T-helper 22 cell (primary cell): ENCODE results near the gene TPSG1.
"Not testable (repeated sequence)": the region's sequence is repeated elsewhere in the genome, so short reads cannot be mapped to it uniquely, and the experiment has no call there.

Experiments used
- DNase-seq: peaks from one replicate; pipeline ENCODE4 v3.0.0-alpha.2; 2020; ENCODE audit warnings: low read depth

TPSG1 gene

DNA sequence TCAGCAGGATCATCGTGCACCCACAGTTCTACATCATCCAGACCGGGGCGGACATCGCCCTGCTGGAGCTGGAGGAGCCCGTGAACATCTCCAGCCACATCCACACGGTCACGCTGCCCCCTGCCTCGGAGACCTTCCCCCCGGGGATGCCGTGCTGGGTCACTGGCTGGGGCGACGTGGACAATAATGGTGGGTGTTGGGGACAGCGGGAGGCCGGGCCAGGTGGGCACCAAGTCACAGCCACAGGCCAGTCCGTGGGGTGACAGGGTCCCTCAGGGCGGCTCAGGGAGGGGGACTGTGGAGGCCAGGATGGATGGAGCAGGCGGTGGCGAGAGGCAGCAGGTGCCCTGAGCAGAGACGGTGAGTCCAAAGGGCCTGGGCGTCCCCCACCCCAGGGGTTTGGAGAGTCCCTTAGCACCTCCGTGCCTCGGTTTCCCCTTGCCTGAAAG lies 31.8 kb upstream of the TPSG1 start:
- no peak for DNase-seq

DNA sequence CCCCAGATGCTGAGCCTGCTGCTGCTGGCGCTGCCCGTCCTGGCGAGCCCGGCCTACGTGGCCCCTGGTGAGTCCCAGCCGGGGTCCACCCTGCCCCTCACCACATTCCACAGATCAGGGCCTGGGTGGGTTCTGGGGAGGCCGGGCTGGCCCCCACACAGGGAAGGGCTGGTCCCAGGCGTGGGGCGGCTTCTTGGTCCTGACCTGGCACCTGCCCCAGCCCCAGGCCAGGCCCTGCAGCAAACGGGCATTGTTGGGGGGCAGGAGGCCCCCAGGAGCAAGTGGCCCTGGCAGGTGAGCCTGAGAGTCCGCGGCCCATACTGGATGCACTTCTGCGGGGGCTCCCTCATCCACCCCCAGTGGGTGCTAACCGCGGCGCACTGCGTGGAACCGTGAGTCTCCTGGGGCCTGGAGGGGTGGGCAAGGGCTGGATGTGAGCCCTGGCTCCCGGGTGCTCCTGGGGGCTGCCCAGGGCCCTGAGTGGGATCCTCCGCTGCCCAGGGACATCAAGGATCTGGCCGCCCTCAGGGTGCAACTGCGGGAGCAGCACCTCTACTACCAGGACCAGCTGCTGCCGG lies 31.3 kb upstream of the TPSG1 start:
- not testable (repeated sequence) for DNase-seq

DNA sequence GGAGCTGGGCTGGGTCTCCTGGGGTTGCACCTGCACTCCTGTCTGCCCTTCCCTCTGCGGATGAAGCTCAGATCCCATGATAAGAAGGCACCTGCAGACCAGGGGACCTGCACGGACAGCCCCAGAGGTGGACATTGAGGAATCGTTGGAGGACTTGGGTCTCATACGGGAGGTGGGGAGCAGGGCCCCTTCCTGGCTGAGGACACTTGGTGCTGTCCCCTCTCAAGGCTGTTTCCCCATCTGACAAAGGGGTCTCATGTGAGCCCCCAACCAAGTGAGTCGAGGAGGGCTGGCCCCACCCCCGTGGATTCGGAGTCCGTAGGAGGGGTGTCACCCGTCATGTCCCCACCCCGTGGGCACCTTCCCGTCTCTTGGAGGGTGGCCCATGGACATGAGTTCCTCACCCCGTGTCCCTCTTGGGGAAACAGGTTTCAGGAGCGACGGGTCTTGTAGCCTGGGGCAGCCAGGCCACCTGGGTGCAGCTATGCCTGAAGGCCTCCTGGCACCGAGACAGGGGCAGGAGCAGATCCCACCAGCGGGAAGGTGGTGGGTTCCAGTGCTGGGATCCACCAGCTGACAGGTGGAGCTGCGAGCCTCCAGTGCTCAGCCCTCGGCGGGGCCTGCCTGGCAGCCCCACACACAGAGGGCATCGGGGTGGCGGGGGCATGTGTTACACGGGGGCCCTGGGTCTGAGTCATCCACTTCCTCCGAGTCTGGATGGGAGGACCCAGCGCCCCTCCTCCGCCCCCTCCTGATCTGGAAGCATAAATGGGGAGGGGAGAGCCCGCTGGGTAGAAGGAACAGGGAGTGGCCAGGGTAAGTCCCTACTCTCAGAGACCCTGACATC lies 30.4 kb upstream of the TPSG1 start, which contains the start of gene TPSD1:
Gene TPSD1 (plus strand): TSS at position 794 of the 847 bp plus-strand sequence. CDS start 212 bp downstream, outside the sequence.
- not testable (repeated sequence) for DNase-seq

DNA sequence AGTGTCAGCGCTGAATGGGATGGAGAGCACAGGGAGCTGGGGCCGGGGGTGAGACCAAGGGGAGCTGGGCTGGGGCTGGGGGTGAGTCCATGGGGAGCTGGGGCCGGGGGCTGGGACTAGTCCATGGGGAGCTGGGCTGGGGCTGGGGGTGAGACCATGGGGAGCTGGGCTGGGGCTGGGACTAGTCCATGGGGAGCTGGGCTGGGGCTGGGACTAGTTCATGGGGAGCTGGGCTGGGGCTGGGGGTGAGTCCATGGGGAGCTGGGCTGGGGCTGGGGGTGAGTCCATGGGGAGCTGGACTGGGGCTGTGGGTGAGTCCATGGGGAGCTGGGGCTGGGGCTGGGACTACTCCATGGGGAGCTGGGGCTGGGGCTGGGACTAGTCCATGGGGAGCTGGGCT lies 29.8 kb upstream of the TPSG1 start:
- DNase-seq: not testable (repeated sequence)

DNA sequence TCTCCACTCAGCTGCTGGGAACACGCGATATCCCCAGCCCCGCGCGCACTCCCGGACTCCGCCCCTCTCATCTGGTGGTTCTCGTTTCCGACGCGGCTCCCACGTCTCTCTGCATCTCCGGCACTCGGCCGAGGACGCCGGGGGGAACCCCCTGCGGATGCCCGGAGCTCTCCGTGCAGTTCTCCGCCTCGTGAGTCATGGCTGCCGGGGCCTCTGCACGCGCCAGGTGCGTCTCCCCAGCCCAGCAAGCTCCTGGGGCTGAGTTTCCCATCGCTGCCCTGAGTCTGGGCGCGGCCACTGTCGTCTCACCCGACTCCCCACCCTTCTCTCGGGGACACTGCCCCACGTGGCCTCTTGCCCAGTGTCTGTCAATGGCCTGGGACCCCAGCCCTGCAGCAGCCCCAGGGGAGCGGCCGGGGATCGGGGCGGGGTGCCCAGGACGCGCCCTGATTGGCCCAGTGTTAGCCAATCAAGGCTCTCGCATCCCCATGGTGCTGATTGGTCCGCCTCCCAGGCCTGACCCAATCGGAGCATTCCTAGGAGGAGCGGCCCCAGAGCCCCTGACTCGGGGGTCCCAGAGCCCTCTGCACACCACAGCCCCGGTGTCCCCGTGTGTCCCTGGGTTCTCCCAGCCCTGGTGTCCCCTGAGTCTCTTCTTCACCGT lies 28.8 kb upstream of the TPSG1 start:
- DNase-seq: not testable (repeated sequence)

DNA sequence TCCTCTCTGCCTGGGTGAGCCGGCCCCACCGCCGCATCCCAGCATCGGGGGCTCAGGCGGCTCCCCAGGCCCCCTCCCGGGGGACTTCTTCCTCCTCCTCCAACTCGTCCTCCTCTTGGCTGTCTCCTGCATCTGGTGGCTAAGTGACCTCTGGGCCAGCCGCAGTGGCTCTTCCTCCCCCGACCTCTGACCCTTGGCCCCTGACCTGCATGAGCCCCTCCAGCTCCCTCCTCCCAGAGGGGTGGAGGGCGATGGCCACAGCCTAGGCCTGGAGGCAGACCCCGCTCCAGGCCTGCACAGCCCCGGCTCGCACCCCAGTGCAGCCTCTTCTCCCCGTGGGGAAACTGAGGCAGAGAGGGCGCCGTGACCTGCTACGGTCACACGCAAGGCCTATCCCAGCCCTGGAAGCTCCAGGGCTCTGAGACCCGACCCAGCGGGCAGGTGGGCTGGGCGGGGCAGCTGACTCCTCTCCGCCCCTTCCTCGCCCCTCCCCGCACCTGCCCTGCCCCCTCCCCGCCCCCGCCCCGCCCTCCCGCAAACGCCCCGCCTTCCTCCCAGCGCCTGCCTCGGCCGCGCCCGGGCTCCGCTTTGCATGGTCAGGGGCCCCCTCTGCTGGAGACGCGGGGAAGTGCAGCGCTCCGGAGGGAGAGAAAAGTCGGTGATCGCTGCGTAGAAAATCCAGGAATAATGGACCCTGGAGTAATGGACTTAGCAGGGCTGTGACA lies 24.1 kb upstream of the TPSG1 start:
- not testable (repeated sequence) for DNase-seq

DNA sequence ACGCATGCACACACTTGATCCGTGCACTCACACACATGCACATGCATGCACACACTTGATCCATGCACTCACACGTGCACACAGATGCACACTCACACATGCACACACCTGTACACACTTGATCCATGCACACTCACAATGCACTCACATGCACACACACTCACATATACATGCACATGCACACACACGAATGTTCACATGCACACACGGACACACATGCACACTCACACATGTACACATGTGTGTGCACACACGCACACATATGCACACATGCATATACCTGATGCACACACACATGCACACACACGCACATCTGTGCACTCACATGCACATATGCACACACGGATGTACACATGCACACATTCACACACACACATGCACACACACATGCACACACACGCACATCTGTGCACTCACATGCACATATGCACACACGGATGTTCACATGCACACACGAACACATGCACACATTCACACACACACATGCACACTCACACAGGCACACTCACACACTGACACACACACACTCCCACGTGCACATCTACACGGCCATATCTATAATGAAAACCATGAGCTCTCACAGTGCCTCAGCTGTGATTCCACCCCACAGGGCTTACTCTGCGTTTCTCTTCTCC lies 23.0 kb upstream of the TPSG1 start:
- DNase-seq: not testable (repeated sequence)

DNA sequence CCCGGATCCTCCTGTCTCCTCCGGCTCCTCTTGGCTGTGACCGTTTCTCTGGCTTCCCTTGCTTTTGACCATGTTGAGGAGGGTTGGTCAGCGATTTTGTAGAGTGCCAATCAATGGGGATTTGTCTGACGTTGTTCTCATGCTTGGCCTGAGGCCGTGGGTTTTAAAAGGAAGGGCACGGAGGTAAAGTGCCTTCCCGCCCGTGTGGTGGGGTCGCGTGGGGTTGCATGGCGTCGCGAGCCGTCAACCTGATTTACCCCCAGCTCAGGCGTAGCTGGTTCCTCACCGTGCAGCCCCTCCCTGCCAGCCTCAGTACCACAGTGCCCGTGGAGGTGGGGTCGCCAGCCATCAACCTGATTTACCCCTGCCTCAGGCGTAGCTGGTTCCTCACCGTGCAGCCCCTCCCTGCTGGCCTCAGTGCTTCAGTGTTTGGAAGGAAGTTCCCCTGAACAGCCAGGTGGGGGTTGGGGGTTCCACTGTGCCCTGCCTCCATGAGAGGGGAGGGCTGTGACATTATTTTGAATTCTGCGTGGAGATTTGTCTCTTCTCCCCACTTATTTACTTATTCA lies 20.5 kb upstream of the TPSG1 start:
- DNase-seq: no peak

DNA sequence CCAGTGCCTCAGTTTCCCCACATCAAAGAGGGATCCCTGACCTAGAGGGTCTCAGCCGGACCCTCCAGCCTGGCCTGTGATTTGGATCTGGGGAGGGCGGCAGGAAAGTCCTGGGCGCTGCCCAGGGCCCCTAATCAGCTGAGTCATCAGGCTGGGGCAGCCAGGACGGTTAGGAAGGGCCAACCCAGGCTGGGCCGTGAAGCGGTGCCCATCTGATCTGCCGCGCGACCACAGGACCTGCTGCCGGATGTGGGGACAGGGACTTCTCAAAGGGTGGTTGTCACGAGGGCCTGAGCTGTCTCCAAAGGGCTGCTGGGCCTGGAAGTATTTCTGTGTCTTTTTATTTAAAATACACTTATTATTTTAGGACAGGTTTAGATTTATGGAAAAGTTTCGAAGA lies 19.8 kb upstream of the TPSG1 start:
- no peak for DNase-seq

DNA sequence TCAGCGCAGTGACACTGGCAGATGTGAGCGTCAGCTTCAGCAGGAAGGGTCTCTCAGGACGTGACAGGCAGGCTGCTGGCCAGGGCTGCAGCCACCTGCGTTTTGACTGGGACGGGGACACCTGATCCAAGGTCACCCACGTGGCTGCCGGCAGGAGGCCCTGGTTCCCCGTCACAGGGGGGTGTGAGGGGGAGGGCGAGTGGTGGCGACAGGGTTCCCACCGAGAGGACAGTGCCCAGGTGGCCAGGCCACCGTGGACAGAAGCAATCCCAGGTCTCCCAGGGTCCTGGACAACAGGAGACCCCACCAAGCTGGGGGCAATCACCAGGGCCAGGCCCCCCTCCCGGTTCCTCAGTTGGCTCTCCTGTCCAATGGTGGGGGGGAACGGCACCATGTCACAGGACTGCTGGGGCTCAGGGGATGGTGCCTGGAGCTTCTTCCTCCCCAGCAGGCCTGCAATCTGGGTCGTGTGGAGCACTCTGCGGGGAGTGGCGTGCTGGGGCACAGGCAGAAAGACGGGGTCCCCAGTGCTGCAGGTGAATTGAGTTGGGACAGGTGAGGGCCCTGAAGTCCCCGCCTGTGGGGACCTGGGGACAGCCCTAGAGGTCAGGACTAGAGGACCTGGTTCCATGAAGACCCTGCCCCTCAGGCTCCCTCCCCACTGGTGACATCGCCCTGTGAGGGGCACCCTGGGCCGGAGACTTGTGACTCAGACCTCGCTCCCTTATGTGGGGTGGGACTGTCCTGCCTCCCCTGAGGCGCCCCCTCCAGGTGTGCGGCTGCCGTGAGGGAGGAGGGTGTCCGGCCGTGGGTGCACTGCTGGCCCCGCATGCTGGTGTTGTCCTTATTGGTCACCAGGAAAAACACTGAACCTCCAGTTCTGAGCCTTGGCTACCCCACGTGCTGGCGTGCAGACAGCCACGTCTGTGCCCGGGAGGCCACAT lies 19.1 kb upstream of the TPSG1 start:
- not testable (repeated sequence) for DNase-seq

DNA sequence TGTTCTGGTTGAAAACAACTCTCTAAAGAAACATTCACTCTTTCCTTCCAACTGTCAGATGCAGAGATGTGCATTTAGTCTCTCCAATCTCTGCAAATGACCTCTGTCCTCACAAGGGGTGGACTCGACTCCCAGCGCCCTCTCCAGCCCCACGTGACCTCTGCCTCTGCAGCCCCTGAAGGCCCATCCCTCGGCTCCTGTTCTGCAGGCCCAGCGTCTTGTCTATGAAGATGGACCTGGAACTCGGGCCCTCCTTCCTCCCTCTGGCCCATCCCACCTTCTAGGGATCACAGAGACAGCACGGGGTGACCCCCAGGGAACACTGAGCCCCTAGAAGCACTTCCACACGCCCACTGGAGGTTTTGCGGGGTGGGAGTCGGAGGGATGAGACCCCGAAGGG lies 18.3 kb upstream of the TPSG1 start:
- DNase-seq: not testable (repeated sequence)

DNA sequence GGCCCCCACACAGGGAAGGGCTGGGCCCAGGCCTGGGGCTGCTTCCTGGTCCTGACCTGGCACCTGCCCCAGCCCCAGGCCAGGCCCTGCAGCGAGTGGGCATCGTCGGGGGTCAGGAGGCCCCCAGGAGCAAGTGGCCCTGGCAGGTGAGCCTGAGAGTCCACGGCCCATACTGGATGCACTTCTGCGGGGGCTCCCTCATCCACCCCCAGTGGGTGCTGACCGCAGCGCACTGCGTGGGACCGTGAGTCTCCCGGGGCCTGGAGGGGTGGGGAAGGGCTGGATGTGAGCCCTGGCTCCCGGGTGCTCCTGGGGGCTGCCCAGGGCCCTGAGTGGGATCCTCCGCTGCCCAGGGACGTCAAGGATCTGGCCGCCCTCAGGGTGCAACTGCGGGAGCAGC lies 16.0 kb upstream of the TPSG1 start:
- not testable (repeated sequence) for DNase-seq

DNA sequence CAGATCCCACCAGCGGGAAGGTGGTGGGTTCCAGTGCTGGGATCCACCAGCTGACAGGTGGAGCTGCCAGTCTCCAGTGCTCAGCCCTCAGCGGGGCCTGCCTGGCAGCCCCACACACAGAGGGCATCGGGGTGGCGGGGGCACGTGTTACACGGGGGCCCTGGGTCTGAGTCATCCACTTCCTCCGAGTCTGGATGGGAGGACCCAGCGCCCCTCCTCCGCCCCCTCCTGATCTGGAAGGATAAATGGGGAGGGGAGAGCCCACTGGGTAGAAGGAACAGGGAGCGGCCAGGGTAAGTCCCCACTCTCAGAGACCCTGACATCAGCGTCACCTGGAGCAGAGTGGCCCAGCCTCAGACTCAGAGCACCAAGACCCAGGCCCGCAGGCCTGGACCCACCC lies 15.4 kb upstream of the TPSG1 start, which contains the start of gene TPSAB1:
Gene TPSAB1 (plus strand): TSS at position 270 of the 400 bp plus-strand sequence. CDS start 234 bp downstream, outside the sequence.
- DNase-seq: not testable (repeated sequence)

DNA sequence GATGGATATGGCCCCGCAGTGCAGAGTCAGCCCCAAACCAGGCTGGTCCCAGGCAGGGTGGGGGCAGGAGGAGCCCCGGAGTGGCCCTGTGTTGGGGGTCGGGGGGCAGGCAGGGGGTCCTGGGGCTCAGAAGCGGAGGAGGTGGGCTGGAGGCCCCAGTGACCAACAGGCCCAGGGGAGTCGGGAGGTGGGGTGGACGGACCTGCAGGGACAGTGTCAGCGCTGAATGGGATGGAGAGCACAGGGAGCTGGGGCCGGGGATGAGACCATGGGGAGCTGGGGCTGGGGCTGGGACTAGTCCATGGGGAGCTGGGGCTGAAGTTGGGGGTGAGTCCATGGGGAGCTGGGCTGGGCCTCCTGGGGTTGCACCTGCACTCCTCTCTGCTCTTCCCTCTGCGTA lies 14.5 kb upstream of the TPSG1 start:
- DNase-seq: not testable (repeated sequence)

DNA sequence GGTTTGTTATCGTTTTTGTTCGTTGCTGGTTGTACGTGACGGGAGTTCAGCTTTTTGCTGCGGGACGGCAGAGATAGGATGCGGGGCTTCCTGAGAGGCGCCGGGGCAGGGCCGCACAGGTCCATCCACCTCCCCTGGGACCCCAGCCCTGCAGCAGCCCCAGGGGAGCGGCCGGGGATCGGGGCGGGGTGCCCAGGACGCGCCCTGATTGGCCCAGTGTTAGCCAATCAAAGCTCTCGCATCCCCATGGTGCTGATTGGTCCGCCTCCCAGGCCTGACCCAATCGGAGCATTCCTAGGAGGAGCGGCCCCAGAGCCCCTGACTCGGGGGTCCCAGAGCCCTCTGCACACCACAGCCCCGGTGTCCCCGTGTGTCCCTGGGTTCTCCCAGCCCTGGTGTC lies 13.8 kb upstream of the TPSG1 start:
- not testable (repeated sequence) for DNase-seq

DNA sequence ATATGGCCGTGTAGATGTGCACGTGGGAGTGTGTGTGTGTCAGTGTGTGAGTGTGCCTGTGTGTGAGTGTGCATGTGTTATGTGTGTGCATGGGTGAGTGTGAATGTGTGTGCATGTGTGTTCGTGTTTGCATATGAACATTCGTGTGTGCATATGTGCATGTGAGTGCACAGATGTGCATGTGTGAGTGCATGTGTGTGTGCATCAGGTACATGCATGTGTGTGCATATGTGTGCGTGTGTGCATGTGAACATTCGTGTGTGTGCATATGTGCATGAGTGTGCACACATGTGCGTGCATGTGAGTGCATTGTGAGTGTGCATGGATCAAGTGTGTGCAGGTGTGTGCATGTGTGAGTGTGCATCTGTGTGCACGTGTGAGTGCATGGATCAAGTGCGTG lies 12.9 kb upstream of the TPSG1 start:
- DNase-seq: no peak

DNA sequence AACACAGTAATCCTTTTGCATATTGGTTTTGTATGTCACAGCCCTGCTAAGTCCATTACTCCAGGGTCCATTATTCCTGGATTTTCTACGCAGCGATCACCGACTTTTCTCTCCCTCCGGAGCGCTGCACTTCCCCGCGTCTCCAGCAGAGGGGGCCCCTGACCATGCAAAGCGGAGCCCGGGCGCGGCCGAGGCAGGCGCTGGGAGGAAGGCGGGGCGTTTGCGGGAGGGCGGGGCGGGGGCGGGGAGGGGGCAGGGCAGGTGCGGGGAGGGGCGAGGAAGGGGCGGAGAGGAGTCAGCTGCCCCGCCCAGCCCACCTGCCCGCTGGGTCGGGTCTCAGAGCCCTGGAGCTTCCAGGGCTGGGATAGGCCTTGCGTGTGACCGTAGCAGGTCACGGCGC lies 11.6 kb upstream of the TPSG1 start:
- DNase-seq: not testable (repeated sequence)

DNA sequence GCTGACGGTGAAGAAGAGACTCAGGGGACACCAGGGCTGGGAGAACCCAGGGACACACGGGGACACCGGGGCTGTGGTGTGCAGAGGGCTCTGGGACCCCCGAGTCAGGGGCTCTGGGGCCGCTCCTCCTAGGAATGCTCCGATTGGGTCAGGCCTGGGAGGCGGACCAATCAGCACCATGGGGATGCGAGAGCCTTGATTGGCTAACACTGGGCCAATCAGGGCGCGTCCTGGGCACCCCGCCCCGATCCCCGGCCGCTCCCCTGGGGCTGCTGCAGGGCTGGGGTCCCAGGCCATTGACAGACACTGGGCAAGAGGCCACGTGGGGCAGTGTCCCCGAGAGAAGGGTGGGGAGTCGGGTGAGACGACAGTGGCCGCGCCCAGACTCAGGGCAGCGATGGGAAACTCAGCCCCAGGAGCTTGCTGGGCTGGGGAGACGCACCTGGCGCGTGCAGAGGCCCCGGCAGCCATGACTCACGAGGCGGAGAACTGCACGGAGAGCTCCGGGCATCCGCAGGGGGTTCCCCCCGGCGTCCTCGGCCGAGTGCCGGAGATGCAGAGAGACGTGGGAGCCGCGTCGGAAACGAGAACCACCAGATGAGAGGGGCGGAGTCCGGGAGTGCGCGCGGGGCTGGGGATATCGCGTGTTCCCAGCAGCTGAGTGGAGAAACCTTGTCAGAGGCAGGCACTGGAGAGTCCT lies 7.1 kb upstream of the TPSG1 start:
- DNase-seq: not testable (repeated sequence)

DNA sequence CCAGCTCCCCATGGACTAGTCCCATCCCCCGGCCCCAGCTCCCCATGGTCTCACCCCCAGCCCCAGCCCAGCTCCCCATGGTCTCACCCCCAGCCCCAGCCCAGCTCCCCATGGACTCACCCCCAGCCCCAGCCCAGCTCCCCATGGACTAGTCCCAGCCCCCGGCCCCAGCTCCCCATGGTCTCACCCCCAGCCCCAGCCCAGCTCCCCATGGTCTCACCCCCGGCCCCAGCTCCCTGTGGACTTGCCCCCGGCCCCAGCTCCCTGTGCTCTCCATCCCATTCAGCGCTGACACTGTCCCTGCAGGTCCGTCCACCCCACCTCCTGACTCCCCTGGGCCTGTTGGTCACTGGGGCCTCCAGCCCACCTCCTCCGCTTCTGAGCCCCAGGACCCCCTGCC lies 6.2 kb upstream of the TPSG1 start:
- DNase-seq: not testable (repeated sequence)
